Activated CD8-positive, alpha-beta memory T cell treated with anti-CD3 and anti-CD28 coated beads, Interleukin-2, amount 50 U/mL, for 4 hours (primary cell): ENCODE results near the gene HOOK2.

Source experiments
- DNase-seq: peaks from one replicate; pipeline ENCODE4 v3.0.0-alpha.2; 2020

HOOK2 gene

DNA sequence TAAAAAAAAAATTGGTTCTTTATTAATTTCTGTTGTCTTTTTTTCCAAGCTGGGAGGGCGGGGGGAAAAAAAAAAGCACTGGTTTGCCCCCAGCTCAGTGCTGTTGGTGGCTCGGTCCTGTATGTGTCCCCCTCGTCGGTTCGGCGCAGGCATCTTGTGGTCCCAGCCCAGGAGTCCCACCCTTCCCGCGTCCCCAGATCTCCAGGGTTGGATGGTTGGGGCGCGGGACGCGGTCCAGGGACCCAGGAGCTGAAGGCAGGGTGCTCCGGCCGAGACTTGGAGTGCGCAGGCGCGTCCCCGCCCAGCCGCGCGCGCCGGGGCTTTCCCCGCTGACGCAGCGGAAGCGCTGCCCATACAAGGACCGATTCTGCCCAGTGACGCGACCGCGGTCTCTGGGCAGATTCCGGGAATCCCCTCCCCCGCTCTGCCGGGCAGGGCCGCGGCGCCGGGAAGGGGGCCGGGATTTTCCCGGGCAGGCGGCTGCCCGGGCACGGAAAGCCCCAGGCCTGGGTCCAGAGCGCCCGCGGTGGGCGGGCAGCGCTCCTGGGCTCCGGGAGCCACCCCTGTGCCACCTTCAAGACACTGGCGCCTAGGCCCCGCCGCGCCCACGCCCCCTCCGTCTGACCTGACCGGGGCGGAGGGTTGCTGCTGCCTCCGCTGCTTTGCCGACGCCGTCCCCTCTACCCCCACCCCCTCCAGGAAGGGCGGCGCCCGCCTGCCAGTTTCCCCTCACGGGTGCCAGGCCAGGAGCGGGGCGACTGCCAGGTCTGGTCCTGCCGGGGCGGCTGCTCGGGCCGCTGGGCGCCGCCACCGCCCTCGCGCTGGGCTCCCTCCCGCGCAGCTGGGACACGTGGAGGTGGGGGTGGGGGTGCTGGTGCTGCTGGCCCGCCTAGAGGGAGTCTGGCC lies 18.2 kb upstream of the HOOK2 start:
- peak; percentile 94 for DNase-seq

DNA sequence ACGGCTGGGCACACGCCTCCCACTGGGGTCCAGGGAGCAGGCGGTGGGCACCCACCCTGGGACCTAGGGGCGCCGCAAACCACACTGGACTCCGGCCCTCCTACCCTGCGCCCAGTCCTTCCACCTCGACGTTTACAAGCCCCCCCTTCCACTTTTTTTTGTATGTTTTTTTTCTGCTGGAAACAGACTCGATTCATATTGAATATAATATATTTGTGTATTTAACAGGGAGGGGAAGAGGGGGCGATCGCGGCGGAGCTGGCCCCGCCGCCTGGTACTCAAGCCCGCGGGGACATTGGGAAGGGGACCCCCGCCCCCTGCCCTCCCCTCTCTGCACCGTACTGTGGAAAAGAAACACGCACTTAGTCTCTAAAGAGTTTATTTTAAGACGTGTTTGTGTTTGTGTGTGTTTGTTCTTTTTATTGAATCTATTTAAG lies 17.5 kb upstream of the HOOK2 start:
- no peak for DNase-seq

DNA sequence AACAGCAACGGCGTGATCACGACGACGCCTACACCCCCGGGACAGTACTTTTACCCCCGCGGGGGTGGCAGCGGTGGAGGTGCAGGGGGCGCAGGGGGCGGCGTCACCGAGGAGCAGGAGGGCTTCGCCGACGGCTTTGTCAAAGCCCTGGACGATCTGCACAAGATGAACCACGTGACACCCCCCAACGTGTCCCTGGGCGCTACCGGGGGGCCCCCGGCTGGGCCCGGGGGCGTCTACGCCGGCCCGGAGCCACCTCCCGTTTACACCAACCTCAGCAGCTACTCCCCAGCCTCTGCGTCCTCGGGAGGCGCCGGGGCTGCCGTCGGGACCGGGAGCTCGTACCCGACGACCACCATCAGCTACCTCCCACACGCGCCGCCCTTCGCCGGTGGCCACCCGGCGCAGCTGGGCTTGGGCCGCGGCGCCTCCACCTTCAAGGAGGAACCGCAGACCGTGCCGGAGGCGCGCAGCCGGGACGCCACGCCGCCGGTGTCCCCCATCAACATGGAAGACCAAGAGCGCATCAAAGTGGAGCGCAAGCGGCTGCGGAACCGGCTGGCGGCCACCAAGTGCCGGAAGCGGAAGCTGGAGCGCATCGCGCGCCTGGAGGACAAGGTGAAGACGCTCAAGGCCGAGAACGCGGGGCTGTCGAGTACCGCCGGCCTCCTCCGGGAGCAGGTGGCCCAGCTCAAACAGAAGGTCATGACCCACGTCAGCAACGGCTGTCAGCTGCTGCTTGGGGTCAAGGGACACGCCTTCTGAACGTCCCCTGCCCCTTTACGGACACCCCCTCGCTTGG lies 16.9 kb upstream of the HOOK2 start:
- peak; percentile 77 for DNase-seq

DNA sequence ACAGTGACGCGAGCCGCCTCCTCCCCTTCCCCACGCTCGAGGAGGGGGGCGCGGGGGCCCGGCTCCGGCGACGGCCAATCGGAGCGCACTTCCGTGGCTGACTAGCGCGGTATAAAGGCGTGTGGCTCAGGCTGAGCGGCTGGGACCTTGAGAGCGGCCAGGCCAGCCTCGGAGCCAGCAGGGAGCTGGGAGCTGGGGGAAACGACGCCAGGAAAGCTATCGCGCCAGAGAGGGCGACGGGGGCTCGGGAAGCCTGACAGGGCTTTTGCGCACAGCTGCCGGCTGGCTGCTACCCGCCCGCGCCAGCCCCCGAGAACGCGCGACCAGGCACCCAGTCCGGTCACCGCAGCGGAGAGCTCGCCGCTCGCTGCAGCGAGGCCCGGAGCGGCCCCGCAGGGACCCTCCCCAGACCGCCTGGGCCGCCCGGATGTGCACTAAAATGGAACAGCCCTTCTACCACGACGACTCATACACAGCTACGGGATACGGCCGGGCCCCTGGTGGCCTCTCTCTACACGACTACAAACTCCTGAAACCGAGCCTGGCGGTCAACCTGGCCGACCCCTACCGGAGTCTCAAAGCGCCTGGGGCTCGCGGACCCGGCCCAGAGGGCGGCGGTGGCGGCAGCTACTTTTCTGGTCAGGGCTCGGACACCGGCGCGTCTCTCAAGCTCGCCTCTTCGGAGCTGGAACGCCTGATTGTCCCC lies 16.1 kb upstream of the HOOK2 start, which contains the start of gene JUNB:
Gene JUNB, plus strand, starts transcription at position 142 of the 706 bp plus-strand sequence. Its CDS starts 286 bp downstream, at position 428.
- DNase-seq: peak; percentile 97

DNA sequence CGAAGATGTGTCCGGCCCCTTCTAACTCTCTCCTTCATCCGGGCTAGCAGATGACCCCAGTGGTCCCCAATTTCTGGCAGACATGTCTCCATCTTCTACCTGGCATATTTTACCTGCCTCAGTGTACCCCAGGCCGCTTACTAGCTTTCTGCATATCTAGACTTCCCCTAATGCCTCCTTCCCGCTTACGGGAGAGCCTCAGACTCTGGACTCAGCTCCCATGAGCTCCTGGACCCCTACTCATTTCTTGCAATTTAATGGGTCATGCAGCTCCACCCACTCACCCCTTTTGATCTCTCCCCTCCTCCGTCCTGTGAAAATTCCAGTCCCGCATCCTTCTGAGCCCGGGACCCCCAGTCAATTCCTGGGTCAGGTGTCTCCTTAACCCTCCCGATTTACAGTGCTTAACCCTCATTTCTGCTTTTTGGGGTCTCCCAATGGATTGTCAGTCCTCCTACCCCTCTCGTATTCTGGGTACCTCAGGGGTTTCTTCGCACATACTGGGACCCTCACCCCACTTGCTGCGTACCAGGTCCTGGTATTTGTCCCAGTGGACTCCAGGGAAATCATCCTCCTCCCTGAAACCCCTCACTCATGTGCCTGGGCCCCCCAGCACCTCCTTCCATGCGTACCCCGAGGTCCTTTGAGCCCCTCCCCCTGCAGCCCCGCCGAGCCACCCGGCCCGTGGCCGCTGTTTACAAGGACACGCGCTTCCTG lies 15.4 kb upstream of the HOOK2 start:
- no peak for DNase-seq

DNA sequence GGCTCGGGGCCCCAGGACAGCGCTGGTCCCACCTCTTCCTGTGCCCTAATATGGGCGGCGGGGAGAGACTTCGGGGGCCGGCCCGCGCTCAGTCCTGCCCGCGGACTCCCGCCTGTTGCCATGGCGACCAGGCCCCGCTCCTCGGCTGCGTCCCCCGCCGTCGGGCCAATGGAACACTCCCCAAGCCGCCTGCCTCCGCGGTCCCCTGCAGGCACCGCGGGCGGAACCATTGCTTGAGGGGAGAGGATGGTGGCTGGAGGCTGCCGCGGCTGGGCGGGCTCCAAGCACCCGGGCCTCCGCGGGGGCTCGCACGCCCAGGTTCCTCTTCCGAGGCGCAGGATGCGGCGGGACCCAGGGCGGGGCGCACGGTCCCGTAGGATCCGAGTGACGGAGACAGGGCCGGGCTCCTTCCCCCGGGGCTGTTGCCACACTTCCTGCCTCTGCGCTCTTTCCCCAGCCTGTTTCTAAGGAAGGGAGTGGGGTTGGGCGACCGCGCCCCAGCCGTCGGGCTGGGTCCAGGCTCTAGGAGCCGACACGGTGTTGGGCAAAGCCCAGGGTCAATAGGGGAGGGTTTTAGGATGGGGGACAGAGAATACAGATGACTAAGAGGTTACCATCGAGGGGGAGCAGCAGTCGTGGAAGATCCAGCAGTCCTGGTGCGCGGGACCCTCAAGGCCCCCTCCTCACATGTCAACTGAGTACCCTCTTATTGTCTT lies 14.7 kb upstream of the HOOK2 start:
- peak; percentile 85 for DNase-seq

DNA sequence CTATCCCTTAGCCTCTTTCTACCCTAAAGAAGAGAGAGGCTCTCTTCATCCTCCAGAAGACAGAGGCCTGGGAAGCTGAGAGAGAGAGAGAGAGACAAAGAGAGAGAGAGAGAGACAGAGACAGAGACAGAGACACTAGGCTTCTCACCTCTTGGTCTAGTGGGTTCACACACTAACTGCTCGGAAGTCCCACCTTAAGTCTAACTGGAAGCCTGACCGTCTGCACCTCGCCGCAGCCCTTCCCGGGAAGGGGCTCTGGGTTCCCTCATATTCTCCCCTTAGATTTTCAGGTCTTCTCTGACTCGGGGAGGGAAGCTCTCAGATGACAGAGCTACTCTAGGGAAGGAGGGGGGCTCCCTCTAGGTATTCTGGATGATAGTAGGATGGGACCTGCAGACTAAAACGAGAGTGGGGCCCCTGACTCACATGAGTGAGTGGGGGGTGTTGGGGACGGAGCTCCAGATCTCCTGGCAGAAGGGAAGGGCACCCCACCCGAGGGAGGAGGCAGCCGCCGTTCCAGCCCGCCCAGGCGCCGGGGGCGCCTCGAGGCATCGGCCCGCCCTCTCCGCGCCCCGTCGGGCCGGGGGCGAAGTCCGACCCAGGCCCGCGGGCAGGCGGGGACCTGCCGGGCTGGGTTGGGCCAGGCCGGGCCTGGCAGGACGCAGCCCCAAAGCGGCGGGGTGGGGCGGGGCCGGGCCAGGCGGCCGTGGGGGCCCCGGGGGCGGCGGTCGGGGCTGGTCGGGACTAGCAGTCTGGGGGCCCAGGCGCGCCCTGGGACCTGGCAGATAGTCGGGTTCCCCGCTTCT lies 13.9 kb upstream of the HOOK2 start:
- no peak for DNase-seq

DNA sequence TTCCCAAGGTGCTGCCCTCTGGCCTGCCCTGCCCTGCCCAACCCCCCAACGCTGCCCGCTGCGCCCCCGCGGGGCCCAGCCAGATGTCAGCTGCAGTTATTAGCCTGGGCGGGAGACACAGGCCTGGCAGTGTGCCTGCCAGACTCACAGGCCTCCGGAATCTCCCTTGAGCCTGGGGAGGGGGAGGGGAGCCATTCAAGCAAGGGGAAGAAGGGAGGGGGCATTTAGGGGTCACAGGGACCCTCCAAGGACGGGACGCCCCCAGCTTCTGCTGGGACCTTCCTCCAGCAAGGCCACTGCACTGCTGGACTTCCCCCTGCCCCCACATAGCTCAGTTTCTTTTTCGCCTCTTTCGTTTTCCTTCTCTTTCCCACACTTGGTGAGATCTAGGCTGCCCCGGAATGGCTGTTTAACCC lies 13.3 kb upstream of the HOOK2 start:
- no peak for DNase-seq

DNA sequence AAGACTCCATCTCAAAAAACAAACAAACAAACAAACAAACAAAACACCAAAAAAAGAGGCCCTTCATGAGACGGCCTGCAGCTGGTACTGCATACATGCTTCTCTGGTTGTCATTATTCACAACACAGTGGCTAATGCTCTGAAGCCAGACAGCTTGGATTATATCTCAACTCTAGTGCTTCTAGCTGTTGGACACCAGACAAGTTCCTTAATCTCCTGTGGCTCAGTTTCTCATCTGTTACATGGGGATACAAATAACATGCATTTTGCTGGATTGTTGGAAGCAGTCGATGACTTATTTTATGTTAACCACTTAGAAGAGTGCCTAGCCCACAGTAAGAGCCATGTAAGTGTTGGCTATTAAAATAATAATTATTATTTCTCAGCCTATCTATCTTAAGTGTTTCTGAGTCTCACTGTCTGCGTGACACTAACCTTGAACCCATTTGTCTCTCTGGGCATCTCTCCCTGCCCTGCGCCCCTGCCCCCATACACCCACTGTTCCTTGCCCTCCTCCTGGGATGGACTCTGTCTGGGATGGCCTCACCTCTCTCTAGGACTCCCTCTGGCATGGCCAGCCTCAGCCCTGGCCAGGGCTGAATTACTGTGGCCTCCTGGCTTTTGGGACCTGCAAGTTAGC lies 12.8 kb upstream of the HOOK2 start:
- no peak for DNase-seq

DNA sequence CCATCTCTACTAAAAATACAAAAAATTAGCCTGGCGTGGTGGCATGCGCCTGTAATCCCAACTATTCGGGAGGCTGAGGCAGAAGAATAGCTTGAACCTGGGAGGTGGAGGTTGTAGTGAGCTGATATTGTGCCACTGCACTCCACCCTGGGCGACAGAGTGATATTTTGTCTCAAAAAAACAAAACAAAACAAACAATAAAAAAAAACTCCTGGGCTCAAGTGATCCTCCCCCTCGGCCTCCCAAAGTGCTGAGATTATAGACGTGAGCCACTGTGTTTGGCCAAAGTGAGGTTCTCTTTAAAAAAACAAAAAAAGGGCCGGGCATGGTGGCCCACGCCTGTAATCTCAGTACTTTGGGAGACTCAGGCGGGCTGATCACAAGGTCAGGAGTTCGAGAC lies 12.1 kb upstream of the HOOK2 start:
- no peak for DNase-seq

DNA sequence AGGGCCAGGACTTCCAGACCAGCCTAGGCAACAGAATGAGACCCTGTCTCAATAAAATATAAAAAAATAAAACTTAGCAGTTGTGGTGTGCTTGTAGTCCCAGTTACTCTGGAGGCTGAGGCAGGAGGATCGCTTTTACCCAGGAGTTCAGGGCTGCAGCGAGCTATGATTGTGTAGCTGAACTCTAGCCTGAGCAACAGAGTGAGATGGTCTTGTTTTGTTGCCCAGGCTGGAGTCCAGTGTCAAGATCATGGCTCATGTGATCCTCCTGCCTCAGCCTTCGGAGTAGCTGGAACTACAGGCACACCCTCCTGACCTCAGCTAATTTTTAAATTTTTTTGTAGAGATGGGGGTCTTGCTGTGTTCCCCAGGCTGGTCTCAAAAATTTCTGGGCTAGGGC lies 11.6 kb upstream of the HOOK2 start:
- DNase-seq: no peak

DNA sequence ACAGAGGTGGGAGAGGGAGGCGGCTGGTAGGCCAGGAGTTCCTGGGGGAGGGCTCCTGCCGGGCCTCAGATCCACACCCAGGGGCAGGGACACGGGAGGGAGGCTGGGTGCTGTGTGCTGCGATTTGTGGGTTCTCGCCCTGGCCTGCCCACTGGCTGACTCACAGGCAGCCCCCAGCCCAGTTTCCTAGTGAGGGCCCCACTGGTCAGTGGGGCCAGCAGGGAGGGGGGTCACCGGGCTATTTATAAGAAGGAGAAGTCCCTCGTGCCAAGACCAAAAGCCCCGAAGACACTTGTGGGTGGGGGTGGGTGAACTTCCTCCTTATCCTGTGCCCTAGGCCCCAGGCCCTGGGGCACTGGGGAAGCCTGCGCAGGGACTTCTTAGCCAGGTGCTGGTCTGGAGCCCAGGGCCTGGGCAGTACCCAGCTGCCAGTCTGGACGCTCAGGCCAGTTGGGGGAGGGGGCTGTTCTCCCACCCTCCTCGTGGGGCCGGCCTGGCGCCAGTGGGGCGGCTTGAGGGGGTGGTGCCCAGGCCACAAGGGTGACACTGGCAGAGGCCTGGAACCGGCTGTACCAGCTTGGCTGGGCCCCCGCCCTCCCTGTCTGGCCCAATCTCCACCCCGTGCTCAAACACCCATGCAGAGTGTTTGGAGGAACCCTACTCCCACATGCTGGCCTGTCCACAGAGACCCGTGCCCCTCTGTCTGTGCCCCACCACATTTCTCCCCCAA lies 11.0 kb upstream of the HOOK2 start:
- DNase-seq: no peak

DNA sequence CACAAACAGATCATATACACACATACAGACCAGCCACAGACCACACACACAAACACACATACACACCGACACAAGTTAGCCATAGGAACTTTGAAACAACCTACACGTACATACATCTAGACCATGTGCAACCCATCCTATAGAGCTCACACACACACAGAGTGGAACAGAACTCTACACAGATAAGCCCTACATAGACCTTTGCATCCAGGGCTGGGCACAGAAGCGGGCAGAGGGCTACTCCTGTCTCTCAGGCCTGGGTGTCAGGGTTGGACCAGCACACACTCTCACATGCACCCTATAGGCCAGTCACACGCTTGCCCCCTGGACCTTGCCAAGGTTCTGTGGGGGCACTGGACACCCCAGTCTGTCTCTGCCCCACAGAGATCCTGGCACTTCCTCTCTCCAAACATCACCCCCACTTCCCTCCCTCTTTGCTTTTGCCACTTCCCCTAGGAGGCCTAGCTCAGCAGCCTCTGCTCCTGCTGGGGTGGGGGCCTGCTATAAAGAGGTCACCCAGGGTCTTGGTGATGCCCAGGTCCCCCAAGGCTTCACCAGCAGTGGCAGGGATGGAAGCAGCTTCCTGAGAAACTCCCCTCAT lies 10.2 kb upstream of the HOOK2 start:
- no peak for DNase-seq

DNA sequence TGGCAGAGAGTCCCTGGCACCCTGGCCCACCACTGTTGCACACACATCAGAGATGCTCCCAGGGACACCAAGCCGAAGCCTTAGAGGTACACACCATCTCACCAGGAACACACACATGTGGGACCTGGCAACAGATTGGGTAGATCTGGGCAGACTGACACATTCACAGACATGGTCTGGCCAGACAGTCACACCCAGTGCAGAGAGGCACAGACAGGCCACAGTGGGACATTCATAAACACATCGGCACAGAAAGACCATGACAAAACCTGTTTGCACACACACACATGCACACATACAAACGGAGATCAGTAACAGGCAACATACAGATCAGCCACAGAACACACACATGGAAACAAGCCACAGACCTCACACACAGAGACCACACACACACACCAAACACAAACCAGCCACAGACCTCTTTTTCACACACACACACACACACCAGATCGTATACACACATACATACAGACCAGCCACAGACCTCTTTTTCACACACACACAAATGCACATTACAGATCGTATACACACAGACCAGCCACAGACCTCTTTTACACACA lies 9.6 kb upstream of the HOOK2 start:
- DNase-seq: no peak

DNA sequence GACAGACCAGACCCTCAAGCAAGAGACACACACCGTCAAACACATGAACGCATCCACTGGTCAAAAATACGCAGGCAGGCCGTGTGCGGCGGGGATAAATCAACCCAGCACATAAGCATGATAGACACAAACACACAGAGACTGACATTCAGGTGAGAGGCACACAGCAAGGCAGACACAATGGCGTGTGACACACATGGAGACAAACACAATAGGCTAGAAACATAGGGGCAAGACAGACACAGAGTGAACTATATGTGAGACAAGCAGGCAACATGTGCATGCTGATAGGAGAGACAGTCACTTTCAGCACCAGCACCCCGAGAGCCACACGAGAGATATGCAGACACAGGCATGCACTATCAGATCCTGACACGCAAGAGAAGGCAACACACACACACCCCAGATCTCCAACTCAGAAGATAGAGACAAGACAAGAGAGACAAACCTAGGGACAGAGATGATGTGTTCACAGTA lies 9.1 kb upstream of the HOOK2 start:
- DNase-seq: no peak

DNA sequence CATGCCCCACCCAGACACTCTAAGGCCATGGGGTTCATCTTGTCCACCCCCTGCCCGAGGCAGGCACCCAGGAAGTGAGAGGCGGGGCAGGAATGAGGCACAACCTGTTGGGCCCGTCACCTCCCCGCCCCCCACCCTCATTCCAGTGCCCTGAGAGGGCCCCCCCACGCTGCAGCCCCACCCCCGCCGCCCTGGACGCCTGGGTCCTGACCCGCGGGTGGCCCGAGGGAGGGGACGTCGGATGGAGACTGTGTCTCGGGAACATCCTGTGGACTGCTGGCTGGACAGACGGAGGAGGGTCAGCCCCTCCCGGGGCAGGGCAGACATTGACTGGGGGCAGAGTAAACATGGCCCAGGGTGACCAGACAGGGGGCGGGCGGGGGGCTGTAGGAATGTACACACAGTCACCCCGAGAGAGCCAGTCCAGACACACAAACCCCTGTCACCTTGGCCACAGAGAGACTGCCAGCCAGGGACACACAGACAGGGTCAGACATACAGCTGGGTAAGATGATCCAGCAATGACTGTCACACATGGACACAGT lies 8.6 kb upstream of the HOOK2 start:
- DNase-seq: no peak

DNA sequence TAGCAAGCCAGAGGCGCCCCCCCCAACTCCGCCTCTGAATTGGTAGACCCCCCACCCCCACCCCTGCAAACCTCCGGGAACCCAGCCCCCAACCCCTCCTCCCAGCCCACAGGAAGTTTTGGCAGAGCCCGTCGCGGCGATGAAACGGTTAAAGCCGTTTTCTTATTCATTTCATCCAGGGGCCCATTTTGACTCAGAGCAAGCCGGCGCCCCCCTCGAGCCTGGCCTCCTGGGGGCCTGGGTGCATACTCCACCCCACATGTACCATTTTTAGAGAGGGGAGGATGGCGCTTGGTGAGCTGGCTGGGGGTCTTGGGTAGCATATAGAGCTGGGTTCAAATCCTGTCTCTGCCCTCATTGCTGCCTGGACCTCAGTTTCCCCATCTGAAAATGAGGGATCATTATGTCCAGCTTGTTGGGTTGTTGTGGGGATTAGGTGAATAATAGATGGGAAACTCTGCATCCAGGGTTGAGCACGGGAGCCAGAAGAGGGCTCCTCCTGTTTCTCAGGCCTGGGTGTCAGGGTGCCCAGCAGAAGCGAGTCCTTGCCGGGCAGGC lies 8.0 kb upstream of the HOOK2 start:
- no peak for DNase-seq
